GM10847 (cell line): ENCODE measurements around the gene EIF5.

Experiments used
- POLR2A ChIP-seq: IDR thresholded peaks from 2 replicates; pipeline ENCODE4 v1.6.1; 2011; ENCODE audit not compliant: insufficient read length; ENCODE audit errors: extremely low read depth

Gene EIF5

GRCh38 chr14:103298620-103299019, 35.4 kb upstream of the EIF5 start:
- no peak for TF ChIP-seq POLR2A

GRCh38 chr14:103301512-103302354, 32.3 kb upstream of the EIF5 start:
- no peak for TF ChIP-seq POLR2A

GRCh38 chr14:103302966-103303365, 31.1 kb upstream of the EIF5 start:
- TF ChIP-seq POLR2A = no peak

GRCh38 chr14:103304706-103305105, 29.3 kb upstream of the EIF5 start:
- no peak for TF ChIP-seq POLR2A

- no peak for TF ChIP-seq POLR2A
These were observed 25.1 kb upstream of the EIF5 start for GRCh38 chr14:103308717-103309616.

GRCh38 chr14:103310576-103311095, 23.4 kb upstream of the EIF5 start:
- TF ChIP-seq POLR2A = no peak

- no peak for TF ChIP-seq POLR2A
These were observed 22.7 kb upstream of the EIF5 start for GRCh38 chr14:103311171-103311997.

GRCh38 chr14:103312006-103312635, 21.9 kb upstream of the EIF5 start:
- no peak for TF ChIP-seq POLR2A

- no peak for TF ChIP-seq POLR2A
These were observed 20.3 kb upstream of the EIF5 start for GRCh38 chr14:103313704-103314103.

- TF ChIP-seq POLR2A = no peak
These were observed 19.4 kb upstream of the EIF5 start for GRCh38 chr14:103314496-103315277.

- no peak for TF ChIP-seq POLR2A
These were observed 18.6 kb upstream of the EIF5 start for GRCh38 chr14:103315351-103315911.

- no peak for TF ChIP-seq POLR2A
These were observed 18.1 kb upstream of the EIF5 start for GRCh38 chr14:103315941-103316340.

- TF ChIP-seq POLR2A = no peak
These were observed 17.3 kb upstream of the EIF5 start for GRCh38 chr14:103316721-103317121.

GRCh38 chr14:103317251-103317650, 16.8 kb upstream of the EIF5 start:
- no peak for TF ChIP-seq POLR2A
